Endodermal cell (in vitro differentiated cells): ENCODE measurements around the gene ACSM4. TPM values are rescaled to one million over a fixed set of nuclear protein-coding genes. Genes with fewer than 3 reads are reported as not detected.

Source experiments
- DNase-seq: peaks from one replicate; pipeline ENCODE4 v3.0.0-alpha.2; 2017
- H3K27ac ChIP-seq: 2 replicates; pipeline ENCODE4 v1.5.1; 2013; ENCODE audit warnings: mild to moderate bottlenecking, low read depth, low read length, moderate library complexity
- H3K27me3 ChIP-seq: 2 replicates; pipeline ENCODE4 v1.6.1; 2013; ENCODE audit warnings: mild to moderate bottlenecking, low read length, moderate library complexity; ENCODE audit not compliant: insufficient read depth, control insufficient read depth, poor library complexity, severe bottlenecking
- H3K36me3 ChIP-seq: 2 replicates; pipeline ENCODE4 v1.7.0; 2013; ENCODE audit warnings: mild to moderate bottlenecking, low read length, moderate library complexity; ENCODE audit not compliant: control insufficient read depth, insufficient read depth
- H3K4me1 ChIP-seq: one replicate; pipeline ENCODE4 v1.7.0; 2013; ENCODE audit warnings: low read length; ENCODE audit not compliant: control insufficient read depth, insufficient read depth
- H3K4me3 ChIP-seq: 2 replicates; pipeline ENCODE4 v1.5.1; 2013; ENCODE audit warnings: mild to moderate bottlenecking, low read length, moderate library complexity
- H3K9ac ChIP-seq: 2 replicates; pipeline ENCODE4 v1.6.1; 2013; ENCODE audit warnings: mild to moderate bottlenecking, low read length, moderate library complexity; ENCODE audit not compliant: poor library complexity, severe bottlenecking; ENCODE audit errors: extremely low read depth
- H3K9me3 ChIP-seq: 2 replicates; pipeline ENCODE4 v1.6.1; 2013; ENCODE audit warnings: mild to moderate bottlenecking, low read length, moderate library complexity; ENCODE audit not compliant: control insufficient read depth
- H3K27ac Mint-ChIP-seq: 2 replicates; pipeline ENCODE4 v1.8.0; 2020; ENCODE audit warnings: mixed read lengths
- H3K27me3 Mint-ChIP-seq: 2 replicates; pipeline ENCODE4 v1.8.0; 2021; ENCODE audit warnings: mild to moderate bottlenecking, mixed read lengths; ENCODE audit not compliant: insufficient read depth
- H3K36me3 Mint-ChIP-seq: 2 replicates; pipeline ENCODE4 v1.8.0; 2020; ENCODE audit warnings: low read depth, mixed read lengths
- H3K4me1 Mint-ChIP-seq: 2 replicates; pipeline ENCODE4 v1.8.0; 2020; ENCODE audit warnings: mixed read lengths
- H3K4me3 Mint-ChIP-seq: 2 replicates; pipeline ENCODE4 v1.8.0; 2020; ENCODE audit warnings: mild to moderate bottlenecking, moderate library complexity, mixed read lengths
- H3K9me3 Mint-ChIP-seq: 2 replicates; pipeline ENCODE4 v1.8.0; 2020; ENCODE audit warnings: mild to moderate bottlenecking, mixed read lengths
- WGBS, 2 experiments: methylation state at CpG; one replicate each; pipeline versions ENCODE4 v1.1.5 to v1.1.7; 2013; ENCODE audit warnings: missing lambda C conversion rate in 2 of 2, mixed read lengths in 1 of 2; ENCODE audit not compliant: insufficient coverage in 1 of 2, insufficient read length in 1 of 2; 5-methylcytosine and 5-hydroxymethylcytosine counted together
- total RNA-seq, 2 donors: library from RNA; stranded (reverse); fragmentation: NEBNext Ultra II Directional in 1 of 2; extraction: Animal tissue kit (Norgen Biotek cat#: 25700) in 1 of 2; gene quantifications; 2 replicates in 1 of 2; 3 replicates in 1 of 2; pipeline ENCODE4 v1.2.1, GENCODE V29; 2021
- TF ChIP-seq, protein P1 (sequence below): fragments of 200-600 bp; sonication (generic); conservative IDR thresholded peaks from 2 replicates; pipeline ENCODE4 v1.5.0; 2021; ENCODE audit warnings: antibody characterized with exemption, mild to moderate bottlenecking

The ACSM4 gene
- total RNA-seq, 2 donors from 2014 or later: 11.4 to 14.6 TPM

- DNase-seq: no peak
- Histone ChIP-seq H3K4me1 (peaks cover 4% of the 10 kb centered on the region), H3K4me3 (no peak overlapping the region), H3K27ac (no peak overlapping the region), H3K9ac (no peak overlapping the region), H3K9me3 (peaks cover 3% of the 10 kb centered on the region), H3K36me3 (no peaks in the 10 kb centered on the region), H3K27me3 (no peaks in the 10 kb centered on the region)
- Mint-ChIP-seq H3K27me3 (no peaks in the 10 kb centered on the region), H3K4me3 (no peak overlapping the region), H3K4me1 (peaks cover 15% of the 10 kb centered on the region), H3K27ac (no peak overlapping the region), H3K36me3 (peaks cover 10% of the 10 kb centered on the region), H3K9me3 (peaks cover 9% of the 10 kb centered on the region)
- whole genome bisulfite sequencing, 2 experiments: 94% methylated on average over 4 of the region's 4 CpGs; no CpG with 5 or more reads in 1 of the 2 experiments
- TF ChIP-seq, protein P1, sequence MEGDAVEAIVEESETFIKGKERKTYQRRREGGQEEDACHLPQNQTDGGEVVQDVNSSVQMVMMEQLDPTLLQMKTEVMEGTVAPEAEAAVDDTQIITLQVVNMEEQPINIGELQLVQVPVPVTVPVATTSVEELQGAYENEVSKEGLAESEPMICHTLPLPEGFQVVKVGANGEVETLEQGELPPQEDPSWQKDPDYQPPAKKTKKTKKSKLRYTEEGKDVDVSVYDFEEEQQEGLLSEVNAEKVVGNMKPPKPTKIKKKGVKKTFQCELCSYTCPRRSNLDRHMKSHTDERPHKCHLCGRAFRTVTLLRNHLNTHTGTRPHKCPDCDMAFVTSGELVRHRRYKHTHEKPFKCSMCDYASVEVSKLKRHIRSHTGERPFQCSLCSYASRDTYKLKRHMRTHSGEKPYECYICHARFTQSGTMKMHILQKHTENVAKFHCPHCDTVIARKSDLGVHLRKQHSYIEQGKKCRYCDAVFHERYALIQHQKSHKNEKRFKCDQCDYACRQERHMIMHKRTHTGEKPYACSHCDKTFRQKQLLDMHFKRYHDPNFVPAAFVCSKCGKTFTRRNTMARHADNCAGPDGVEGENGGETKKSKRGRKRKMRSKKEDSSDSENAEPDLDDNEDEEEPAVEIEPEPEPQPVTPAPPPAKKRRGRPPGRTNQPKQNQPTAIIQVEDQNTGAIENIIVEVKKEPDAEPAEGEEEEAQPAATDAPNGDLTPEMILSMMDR: no peak
These were observed 6.2 kb downstream of the ACSM4 start for GRCh38 chr12:7310070-7310469.

- no peak overlapping the region for H3K4me3 ChIP-seq
- no peak overlapping the region for H3K4me3 Mint-ChIP-seq
- H3K36me3 Mint-ChIP-seq: peaks cover 21% of the 10 kb centered on the region
- H3K27ac Mint-ChIP-seq: no peak overlapping the region
- H3K27ac ChIP-seq: no peak overlapping the region
- H3K27me3 ChIP-seq: no peaks in the 10 kb centered on the region
- H3K9me3 ChIP-seq: peaks cover 17% of the 10 kb centered on the region
- H3K4me1 ChIP-seq: no peaks in the 10 kb centered on the region
- no peaks in the 10 kb centered on the region for H3K36me3 ChIP-seq
- TF ChIP-seq, protein P1: peak; percentile 62
- no peak overlapping the region for H3K9ac ChIP-seq
- DNase-seq: no peak
- 98 to 100% methylated on average over 1 to 2 of the region's 2 CpGs for WGBS, 2 experiments
- H3K4me1 Mint-ChIP-seq: no peaks in the 10 kb centered on the region
- no peaks in the 10 kb centered on the region for H3K27me3 Mint-ChIP-seq
- H3K9me3 Mint-ChIP-seq: peaks cover 27% of the 10 kb centered on the region
These were observed 16.1 kb downstream of the ACSM4 start for GRCh38 chr12:7319930-7320329.

GRCh38 chr12:7321624-7322023 is 17.8 kb downstream of the ACSM4 start:
- H3K9me3 Mint-ChIP-seq: peaks cover 25% of the 10 kb centered on the region
- no peaks in the 10 kb centered on the region for H3K36me3 ChIP-seq
- H3K4me1 ChIP-seq: no peaks in the 10 kb centered on the region
- H3K4me3 ChIP-seq: no peak overlapping the region
- no peak overlapping the region for H3K27ac ChIP-seq
- TF ChIP-seq, protein P1: no peak
- H3K36me3 Mint-ChIP-seq: peaks cover 21% of the 10 kb centered on the region
- no peaks in the 10 kb centered on the region for H3K27me3 Mint-ChIP-seq
- no peak for DNase-seq
- no peak overlapping the region for H3K4me3 Mint-ChIP-seq
- no peaks in the 10 kb centered on the region for H3K27me3 ChIP-seq
- H3K9ac ChIP-seq: no peak overlapping the region
- peaks cover 17% of the 10 kb centered on the region for H3K9me3 ChIP-seq
- no peak overlapping the region for H3K27ac Mint-ChIP-seq
- 91% methylated on average over 2 of the region's 2 CpGs; no CpG with 5 or more reads in 1 of the 2 experiments for WGBS, 2 experiments
- H3K4me1 Mint-ChIP-seq: no peaks in the 10 kb centered on the region
